ENCODE results near the gene SLC35F5. TPM values are rescaled to one million over a fixed set of nuclear protein-coding genes. Genes with fewer than 3 reads are reported as not detected.
"Not testable (repeated sequence)": the region's sequence is repeated elsewhere in the genome, so short reads cannot be mapped to it uniquely, and the experiment has no call there.

SLC35F5 gene
- total and polyA plus RNA-seq, 12 donors, result 22.5 to 466 (median 201) TPM

GRCh38 chr2:113697516-113697915 lies 58.9 kb downstream of the SLC35F5 start:
- no peak for DNase-seq
- Histone ChIP-seq H3K27ac (no peak overlapping the region), H3K9me3 (replicated peaks in 1 of 3) (no peaks in the 10 kb centered on the region), H3K27me3 (no peaks in the 10 kb centered on the region), H3K4me3 (no peak overlapping the region), H3K4me1 (replicated peaks in 1 of 2) (no peaks in the 10 kb centered on the region), H3K36me3 (replicated peaks in 1 of 2) (no peaks in the 10 kb centered on the region)
- TF ChIP-seq, protein P1, sequence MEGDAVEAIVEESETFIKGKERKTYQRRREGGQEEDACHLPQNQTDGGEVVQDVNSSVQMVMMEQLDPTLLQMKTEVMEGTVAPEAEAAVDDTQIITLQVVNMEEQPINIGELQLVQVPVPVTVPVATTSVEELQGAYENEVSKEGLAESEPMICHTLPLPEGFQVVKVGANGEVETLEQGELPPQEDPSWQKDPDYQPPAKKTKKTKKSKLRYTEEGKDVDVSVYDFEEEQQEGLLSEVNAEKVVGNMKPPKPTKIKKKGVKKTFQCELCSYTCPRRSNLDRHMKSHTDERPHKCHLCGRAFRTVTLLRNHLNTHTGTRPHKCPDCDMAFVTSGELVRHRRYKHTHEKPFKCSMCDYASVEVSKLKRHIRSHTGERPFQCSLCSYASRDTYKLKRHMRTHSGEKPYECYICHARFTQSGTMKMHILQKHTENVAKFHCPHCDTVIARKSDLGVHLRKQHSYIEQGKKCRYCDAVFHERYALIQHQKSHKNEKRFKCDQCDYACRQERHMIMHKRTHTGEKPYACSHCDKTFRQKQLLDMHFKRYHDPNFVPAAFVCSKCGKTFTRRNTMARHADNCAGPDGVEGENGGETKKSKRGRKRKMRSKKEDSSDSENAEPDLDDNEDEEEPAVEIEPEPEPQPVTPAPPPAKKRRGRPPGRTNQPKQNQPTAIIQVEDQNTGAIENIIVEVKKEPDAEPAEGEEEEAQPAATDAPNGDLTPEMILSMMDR (IDR thresholded peaks at IDR 0.05), result no peak
- TF ChIP-seq POLR2A (IDR thresholded peaks at IDR 0.05), result no peak
- 94 to 99% (median 97%) methylated on average over 4 of the region's 4 CpGs for WGBS, 4 donors
- intact Hi-C loops (cut with DNase I), result no loop called here

DNA sequence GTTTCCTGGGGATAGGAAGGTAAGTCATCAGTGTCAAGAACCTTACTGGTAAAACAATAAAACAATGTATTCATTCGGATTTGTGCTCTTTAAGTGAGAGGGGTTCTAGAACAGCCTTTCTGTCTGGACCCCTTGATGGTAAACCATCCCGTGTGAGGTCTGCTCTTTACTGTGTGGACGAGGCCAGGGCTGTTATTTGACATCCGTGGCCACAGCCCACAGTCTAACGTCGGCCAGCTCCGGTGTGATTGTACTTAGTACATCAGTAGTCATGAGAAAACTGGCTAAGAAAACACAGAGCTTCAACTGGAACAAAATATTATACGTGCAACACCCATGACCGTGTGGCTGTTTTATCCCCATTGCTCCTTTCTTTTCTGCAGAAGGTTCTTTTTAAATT lies 62.0 kb downstream of the SLC35F5 start:
- no peaks in the 10 kb centered on the region for H3K27me3 ChIP-seq
- 69 to 84% (median 72%) methylated on average over 9 of the region's 9 CpGs for WGBS, 4 donors
- no peaks in the 10 kb centered on the region for H3K36me3 ChIP-seq (replicated peaks in 1 of 2)
- no peak overlapping the region for H3K27ac ChIP-seq
- no peaks in the 10 kb centered on the region for H3K4me1 ChIP-seq (replicated peaks in 1 of 2)
- DNase-seq, result no peak
- H3K4me3 ChIP-seq, result no peak overlapping the region
- no peak for TF ChIP-seq POLR2A (IDR thresholded peaks at IDR 0.05)
- TF ChIP-seq, protein P1 (IDR thresholded peaks at IDR 0.05), result no peak
- peaks cover 0 to 6% (median 0%) of the 10 kb centered on the region in 3 donors for H3K9me3 ChIP-seq (replicated peaks in 1 of 3)
- intact Hi-C loops (cut with DNase I), result no loop called here

DNA sequence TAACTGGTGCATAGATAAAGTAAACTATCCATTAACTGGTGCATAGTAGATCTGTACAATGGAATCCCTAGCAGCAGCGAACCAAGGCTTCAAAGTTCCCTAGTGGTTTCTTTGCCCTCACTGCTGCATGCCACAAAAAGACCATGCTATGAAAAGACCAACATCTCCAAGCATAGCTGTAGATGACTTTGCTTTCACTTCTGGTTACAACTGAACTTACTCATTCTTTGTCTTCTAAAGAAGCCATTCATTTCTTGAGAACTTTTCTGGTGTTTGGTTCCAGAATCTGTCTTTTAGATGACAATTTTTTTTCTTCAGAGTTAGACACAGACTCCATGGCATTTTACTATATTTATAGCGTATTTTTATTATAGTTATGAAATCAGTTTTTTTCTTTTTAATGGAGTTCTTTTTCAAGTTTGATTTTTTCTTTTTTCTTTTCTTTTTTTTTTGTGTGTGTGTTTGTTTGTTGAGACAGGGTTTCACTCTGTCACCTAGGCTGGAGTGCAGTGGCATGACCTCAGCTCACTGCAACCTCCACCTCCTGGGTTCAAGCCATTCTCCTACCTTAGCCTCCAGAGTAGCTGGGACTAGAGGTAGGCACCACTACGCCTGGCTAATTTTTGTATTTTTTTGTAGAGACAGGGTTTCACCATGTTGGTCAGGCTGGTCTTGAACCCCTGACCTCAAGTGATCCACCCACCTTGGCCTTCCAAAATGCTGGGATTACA lies 63.6 kb downstream of the SLC35F5 start:
- Histone ChIP-seq H3K4me3 (no peak overlapping the region), H3K36me3 (replicated peaks in 1 of 2) (no peaks in the 10 kb centered on the region), H3K27me3 (no peaks in the 10 kb centered on the region), H3K9me3 (replicated peaks in 1 of 3) (peaks cover 0 to 6% (median 0%) of the 10 kb centered on the region in 3 donors), H3K4me1 (replicated peaks in 1 of 2) (no peaks in the 10 kb centered on the region), H3K27ac (no peak overlapping the region)
- no peak for TF ChIP-seq POLR2A (IDR thresholded peaks at IDR 0.05)
- TF ChIP-seq, protein P1 (IDR thresholded peaks at IDR 0.05), result no peak
- intact Hi-C loops (cut with DNase I), result no loop called here
- DNase-seq, result no peak
- 66 to 90% (median 78%) methylated on average over 3 of the region's 3 CpGs for WGBS, 4 donors

DNA sequence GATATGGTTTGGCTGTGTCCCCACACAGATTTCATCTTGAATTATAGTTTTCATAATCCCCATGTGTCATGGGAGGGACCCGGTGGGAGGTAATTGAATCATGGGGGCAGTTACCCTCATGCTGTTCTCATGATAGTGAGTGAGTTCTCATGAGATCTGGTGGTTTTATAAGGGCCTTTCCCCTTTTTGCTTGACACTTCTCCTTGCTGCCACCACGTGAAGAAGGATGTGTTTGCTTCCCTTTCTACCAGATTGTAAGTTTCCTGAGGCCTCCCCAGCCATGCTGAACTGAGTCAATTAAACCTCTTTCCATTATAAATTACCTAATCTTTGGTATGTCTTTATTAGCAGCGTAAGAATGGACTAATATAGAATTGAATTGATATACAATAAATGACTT lies 65.6 kb downstream of the SLC35F5 start:
- H3K4me3 ChIP-seq; H3K9me3 ChIP-seq (replicated peaks in 1 of 3); H3K4me1 ChIP-seq (replicated peaks in 1 of 2); H3K27me3 ChIP-seq; H3K27ac ChIP-seq; DNase-seq; H3K36me3 ChIP-seq (replicated peaks in 1 of 2); intact Hi-C loops (cut with DNase I): not testable (repeated sequence)
- WGBS, 4 donors, result 58 to 72% (median 61%) methylated on average over 3 of the region's 3 CpGs

DNA sequence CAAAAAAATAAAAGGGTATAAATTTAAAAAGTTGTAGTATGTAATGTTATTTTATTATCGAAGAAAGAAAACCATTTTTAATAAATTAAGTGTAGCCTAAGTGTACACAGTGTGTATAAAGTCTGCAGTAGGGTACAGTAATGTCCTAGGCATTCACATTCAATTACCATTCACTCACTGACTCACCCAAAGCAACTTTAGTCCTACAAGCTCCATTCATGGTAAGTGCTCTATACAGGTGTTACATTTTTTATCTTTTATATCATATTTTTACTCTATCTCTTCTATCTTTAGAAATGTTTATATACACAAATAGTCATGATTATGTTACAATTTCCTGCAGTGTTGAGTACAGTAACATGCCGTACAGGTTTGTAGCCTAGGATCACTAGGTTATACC lies 69.9 kb downstream of the SLC35F5 start:
- WGBS, 4 donors, result 88 to 90% (median 90%) methylated on average over 2 of the region's 2 CpGs
- intact Hi-C loops (cut with DNase I), result no loop called here
- H3K36me3 ChIP-seq (replicated peaks in 1 of 2), result no peaks in the 10 kb centered on the region
- no peak for DNase-seq
- H3K4me1 ChIP-seq (replicated peaks in 1 of 2), result no peaks in the 10 kb centered on the region
- H3K27me3 ChIP-seq, result no peaks in the 10 kb centered on the region
- H3K9me3 ChIP-seq (replicated peaks in 1 of 3), result no peaks in the 10 kb centered on the region
- H3K4me3 ChIP-seq, result no peak overlapping the region
- TF ChIP-seq, protein P1 (IDR thresholded peaks at IDR 0.05), result no peak
- TF ChIP-seq POLR2A (IDR thresholded peaks at IDR 0.05), result no peak
- H3K27ac ChIP-seq, result no peak overlapping the region
